GM12878 (cell line): ENCODE data around the gene B3GALT4. TPM values are rescaled to one million over a fixed set of nuclear protein-coding genes. Genes with fewer than 3 reads are reported as not detected.

Experiments
- ASH2L ChIP-seq: fragments of 300-600, 200-600 bp; sonication (generic); IDR thresholded peaks from 2 replicates; pipeline ENCODE4 v1.6.1; 2017; ENCODE audit warnings: low read depth, mild to moderate bottlenecking, borderline replicate concordance
- BCL11A ChIP-seq: IDR thresholded peaks from 2 replicates; pipeline ENCODE4 v1.6.1; 2011; ENCODE audit warnings: low read depth, low read length
- BHLHE40 ChIP-seq, 2 experiments: fragments of 450-650 bp in 1 of 2; IDR thresholded peaks; 2 replicates each; pipeline ENCODE4 v1.6.1; 2011 to 2017; ENCODE audit warnings: low read depth in 2 of 2, borderline replicate concordance in 1 of 2, improper control_type of control experiment in 1 of 2, low read length in 1 of 2, mild to moderate bottlenecking in 1 of 2
- CEBPB ChIP-seq, 2 experiments: fragments of 150-350 bp in 1 of 2; IDR thresholded peaks; 2 replicates each; pipeline ENCODE4 v1.6.1; 2012 to 2014; ENCODE audit warnings: low read depth in 2 of 2, low read length in 2 of 2, borderline replicate concordance in 1 of 2, inconsistent platforms in 1 of 2
- ETV6 ChIP-seq, 2 experiments: fragments of 450-650 bp in 1 of 2; IDR thresholded peaks in 1 of 2; conservative IDR thresholded peaks in 1 of 2; 2 replicates each; pipeline ENCODE4 v1.6.1; 2014; ENCODE audit warnings: antibody characterized with exemption in 1 of 2, borderline replicate concordance in 1 of 2, low read depth in 1 of 2, mild to moderate bottlenecking in 1 of 2, moderate library complexity in 1 of 2
- FOS ChIP-seq: IDR thresholded peaks from 3 replicates; pipeline ENCODE4 v1.6.1; 2011; ENCODE audit warnings: borderline replicate concordance; ENCODE audit not compliant: insufficient read length; ENCODE audit errors: extremely low read depth
- GATAD2B ChIP-seq: fragments of 450-650 bp; conservative IDR thresholded peaks from 2 replicates; pipeline ENCODE4 v1.6.1; 2017; ENCODE audit warnings: low read depth, mild to moderate bottlenecking, moderate library complexity
- MTA3 ChIP-seq: IDR thresholded peaks from 2 replicates; pipeline ENCODE4 v1.6.1; 2012; ENCODE audit warnings: low read length, inconsistent platforms, borderline replicate concordance
- MYB ChIP-seq: fragments of 150-350 bp; IDR thresholded peaks from 2 replicates; pipeline ENCODE4 v1.6.1; 2014; ENCODE audit warnings: mild to moderate bottlenecking, low read depth, low read length, borderline replicate concordance
- NR2C1 ChIP-seq: fragments of 450-650 bp; IDR thresholded peaks from 2 replicates; pipeline ENCODE4 v1.6.1; 2017; ENCODE audit warnings: antibody characterized with exemption, mild to moderate bottlenecking, moderate library complexity
- NR2F1 ChIP-seq: fragments of 450-650 bp; conservative IDR thresholded peaks from 2 replicates; pipeline ENCODE4 v1.6.1; 2017; ENCODE audit warnings: mild to moderate bottlenecking
- PAX8 ChIP-seq: fragments of 450-650 bp; IDR thresholded peaks from 2 replicates; pipeline ENCODE4 v1.6.1; 2017; ENCODE audit warnings: mild to moderate bottlenecking, moderate library complexity
- POLR2AphosphoS5 ChIP-seq: IDR thresholded peaks from 2 replicates; pipeline ENCODE4 v1.6.1; 2011; ENCODE audit warnings: mild to moderate bottlenecking, low read length, inconsistent platforms
- RFX5 ChIP-seq: IDR thresholded peaks from 2 replicates; pipeline ENCODE4 v1.6.1; 2011; ENCODE audit warnings: low read depth, low read length, improper control_type of control experiment
- SMAD1 ChIP-seq: fragments of 450-650 bp; IDR thresholded peaks from 2 replicates; pipeline ENCODE4 v1.6.1; 2018; ENCODE audit warnings: mild to moderate bottlenecking, low read depth; ENCODE audit not compliant: partially characterized antibody
- polyA plus RNA-seq, 11 experiments: library from polyadenylated mRNA; depleted of rRNA in 4 of 11; unstranded in 6 of 11; stranded (reverse) in 5 of 11; fragments of >200 nt; fragmentation: Nextera tagmentation in 4 of 11; fragmentation: Illumina TruSeq in 1 of 11; extraction: Ambion mirVana in 4 of 11; extraction: Trizol in 1 of 11; gene quantifications; 1 replicate in 1 of 11; 2 replicates in 10 of 11; pipeline versions ENCODE4 v1.2.1 to v1.2.3, GENCODE V29; 2011 to 2016; ENCODE audit warnings: inconsistent platforms in 2 of 11, missing spikeins in 2 of 11, low read depth in 1 of 11
- total RNA-seq, 4 experiments: library from RNA; depleted of rRNA in 3 of 4; stranded (reverse); fragments of >200 nt in 3 of 4; fragmentation: Illumina TruSeq in 1 of 4; extraction: Trizol in 1 of 4; gene quantifications; 2 replicates each; pipeline versions ENCODE4 v1.2.1 to v1.2.3, GENCODE V29; 2013 to 2021
- TF ChIP-seq, protein P1 (sequence below): fragments of 450-650 bp; IDR thresholded peaks from 2 replicates; pipeline ENCODE4 v1.6.1; 2017; ENCODE audit warnings: mild to moderate bottlenecking, moderate library complexity
- TF ChIP-seq, protein P2 (sequence below), 3 experiments: IDR thresholded peaks in 2 of 3; conservative IDR thresholded peaks in 1 of 3; 2 replicates each; pipeline ENCODE4 v1.5.1; 2011; ENCODE audit warnings: low read depth in 3 of 3, low read length in 3 of 3, mild to moderate bottlenecking in 3 of 3, control low read depth in 2 of 3, moderate library complexity in 2 of 3, inconsistent platforms in 1 of 3, mixed read lengths in 1 of 3; ENCODE audit not compliant: control insufficient read depth in 2 of 3, insufficient read depth in 1 of 3; ENCODE audit errors: extremely low read depth in 1 of 3
- TF ChIP-seq, protein P3 (sequence below): fragments of 450-650 bp; IDR thresholded peaks from 2 replicates; pipeline ENCODE4 v1.6.1; 2017; ENCODE audit warnings: antibody characterized with exemption, mild to moderate bottlenecking, moderate library complexity

The B3GALT4 gene
- total and polyA plus RNA-seq, 10 of the 15 experiments (the other 5 are each of a cell fraction or from before 2014, with no cell fraction given) = 0.27 to 8.2 (median 2.6) TPM

DNA sequence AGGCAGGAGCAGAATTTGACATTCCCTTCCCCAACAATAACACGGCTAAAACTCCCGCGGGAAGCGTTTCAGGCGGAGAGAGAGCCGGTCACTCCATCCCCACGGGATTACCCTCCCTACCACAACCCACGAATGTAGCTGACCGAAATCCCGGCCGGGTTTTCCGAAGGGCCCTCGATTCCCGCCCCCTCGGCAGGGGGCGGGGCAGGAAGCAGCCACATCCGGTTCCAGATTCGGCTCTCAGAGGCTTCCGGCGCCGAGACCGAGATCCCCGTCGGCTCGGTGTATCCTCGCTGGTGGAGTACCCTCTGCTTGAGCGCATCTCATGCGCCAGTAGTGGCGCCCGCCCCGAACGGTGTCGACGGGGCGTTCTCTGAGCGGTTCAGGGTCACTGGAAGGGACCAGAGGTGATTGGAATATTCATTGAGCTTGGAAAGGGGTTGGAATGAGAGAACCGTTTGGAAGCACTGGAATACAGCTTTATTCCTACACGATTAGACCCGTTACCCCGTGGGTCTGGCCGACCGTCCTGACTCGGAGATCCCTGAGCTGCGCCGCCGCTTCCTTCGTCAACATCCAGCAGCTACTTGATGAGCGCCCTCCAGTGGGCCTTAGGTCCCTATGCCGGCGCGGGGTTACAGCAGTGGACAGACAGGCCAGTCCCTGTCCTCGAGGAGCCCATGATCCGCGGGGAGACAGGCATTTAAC is 22.5 kb downstream of the B3GALT4 start (continued):
- TF ChIP-seq FOS = no peak
- no peak for TF ChIP-seq NR2C1
- TF ChIP-seq, protein P1, sequence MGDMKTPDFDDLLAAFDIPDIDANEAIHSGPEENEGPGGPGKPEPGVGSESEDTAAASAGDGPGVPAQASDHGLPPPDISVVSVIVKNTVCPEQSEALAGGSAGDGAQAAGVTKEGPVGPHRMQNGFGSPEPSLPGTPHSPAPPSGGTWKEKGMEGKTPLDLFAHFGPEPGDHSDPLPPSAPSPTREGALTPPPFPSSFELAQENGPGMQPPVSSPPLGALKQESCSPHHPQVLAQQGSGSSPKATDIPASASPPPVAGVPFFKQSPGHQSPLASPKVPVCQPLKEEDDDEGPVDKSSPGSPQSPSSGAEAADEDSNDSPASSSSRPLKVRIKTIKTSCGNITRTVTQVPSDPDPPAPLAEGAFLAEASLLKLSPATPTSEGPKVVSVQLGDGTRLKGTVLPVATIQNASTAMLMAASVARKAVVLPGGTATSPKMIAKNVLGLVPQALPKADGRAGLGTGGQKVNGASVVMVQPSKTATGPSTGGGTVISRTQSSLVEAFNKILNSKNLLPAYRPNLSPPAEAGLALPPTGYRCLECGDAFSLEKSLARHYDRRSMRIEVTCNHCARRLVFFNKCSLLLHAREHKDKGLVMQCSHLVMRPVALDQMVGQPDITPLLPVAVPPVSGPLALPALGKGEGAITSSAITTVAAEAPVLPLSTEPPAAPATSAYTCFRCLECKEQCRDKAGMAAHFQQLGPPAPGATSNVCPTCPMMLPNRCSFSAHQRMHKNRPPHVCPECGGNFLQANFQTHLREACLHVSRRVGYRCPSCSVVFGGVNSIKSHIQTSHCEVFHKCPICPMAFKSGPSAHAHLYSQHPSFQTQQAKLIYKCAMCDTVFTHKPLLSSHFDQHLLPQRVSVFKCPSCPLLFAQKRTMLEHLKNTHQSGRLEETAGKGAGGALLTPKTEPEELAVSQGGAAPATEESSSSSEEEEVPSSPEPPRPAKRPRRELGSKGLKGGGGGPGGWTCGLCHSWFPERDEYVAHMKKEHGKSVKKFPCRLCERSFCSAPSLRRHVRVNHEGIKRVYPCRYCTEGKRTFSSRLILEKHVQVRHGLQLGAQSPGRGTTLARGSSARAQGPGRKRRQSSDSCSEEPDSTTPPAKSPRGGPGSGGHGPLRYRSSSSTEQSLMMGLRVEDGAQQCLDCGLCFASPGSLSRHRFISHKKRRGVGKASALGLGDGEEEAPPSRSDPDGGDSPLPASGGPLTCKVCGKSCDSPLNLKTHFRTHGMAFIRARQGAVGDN = peak; percentile 30
- peak in 1 of 2 experiments; percentile 72; a peak in 1 of 4 replicates for TF ChIP-seq ETV6 (conservative IDR thresholded peaks at IDR 0.05 in 1 of 2, IDR thresholded peaks at IDR 0.05 in 1 of 2; ENCODE audit: borderline replicate concordance in 1 of 2, low read depth in 1 of 2)
- TF ChIP-seq POLR2AphosphoS5 = peak; percentile 91
- no peak for TF ChIP-seq SMAD1
- TF ChIP-seq, protein P2, sequence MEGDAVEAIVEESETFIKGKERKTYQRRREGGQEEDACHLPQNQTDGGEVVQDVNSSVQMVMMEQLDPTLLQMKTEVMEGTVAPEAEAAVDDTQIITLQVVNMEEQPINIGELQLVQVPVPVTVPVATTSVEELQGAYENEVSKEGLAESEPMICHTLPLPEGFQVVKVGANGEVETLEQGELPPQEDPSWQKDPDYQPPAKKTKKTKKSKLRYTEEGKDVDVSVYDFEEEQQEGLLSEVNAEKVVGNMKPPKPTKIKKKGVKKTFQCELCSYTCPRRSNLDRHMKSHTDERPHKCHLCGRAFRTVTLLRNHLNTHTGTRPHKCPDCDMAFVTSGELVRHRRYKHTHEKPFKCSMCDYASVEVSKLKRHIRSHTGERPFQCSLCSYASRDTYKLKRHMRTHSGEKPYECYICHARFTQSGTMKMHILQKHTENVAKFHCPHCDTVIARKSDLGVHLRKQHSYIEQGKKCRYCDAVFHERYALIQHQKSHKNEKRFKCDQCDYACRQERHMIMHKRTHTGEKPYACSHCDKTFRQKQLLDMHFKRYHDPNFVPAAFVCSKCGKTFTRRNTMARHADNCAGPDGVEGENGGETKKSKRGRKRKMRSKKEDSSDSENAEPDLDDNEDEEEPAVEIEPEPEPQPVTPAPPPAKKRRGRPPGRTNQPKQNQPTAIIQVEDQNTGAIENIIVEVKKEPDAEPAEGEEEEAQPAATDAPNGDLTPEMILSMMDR (IDR thresholded peaks at IDR 0.05 in 2 of 3, conservative IDR thresholded peaks at IDR 0.05 in 1 of 3; ENCODE audit: control insufficient read depth in 2 of 3, extremely low read depth in 1 of 3, insufficient read depth in 1 of 3, low read depth in 3 of 3, low read length in 3 of 3) = peak; percentile 58 to 72 (median 69)
- no peak for TF ChIP-seq MYB
- 0 out of 4 replicates have a peak, but pooled peaks have one; percentile 4 to 46 for TF ChIP-seq BHLHE40 (IDR thresholded peaks at IDR 0.05; ENCODE audit: borderline replicate concordance in 1 of 2, low read depth in 2 of 2, low read length in 1 of 2)
- TF ChIP-seq GATAD2B = peak; percentile 74; the same call in 1 of the 2 replicates
- peak; percentile 85; the same call in 1 of the 2 replicates for TF ChIP-seq MTA3
- no peak for TF ChIP-seq ASH2L
- no peak for TF ChIP-seq CEBPB (IDR thresholded peaks at IDR 0.05; ENCODE audit: borderline replicate concordance in 1 of 2, low read depth in 2 of 2, low read length in 2 of 2)
- no peak for TF ChIP-seq RFX5
- TF ChIP-seq NR2F1 = peak; percentile 22; the same call in 1 of the 2 replicates
- no peak for TF ChIP-seq BCL11A
- TF ChIP-seq, protein P3, sequence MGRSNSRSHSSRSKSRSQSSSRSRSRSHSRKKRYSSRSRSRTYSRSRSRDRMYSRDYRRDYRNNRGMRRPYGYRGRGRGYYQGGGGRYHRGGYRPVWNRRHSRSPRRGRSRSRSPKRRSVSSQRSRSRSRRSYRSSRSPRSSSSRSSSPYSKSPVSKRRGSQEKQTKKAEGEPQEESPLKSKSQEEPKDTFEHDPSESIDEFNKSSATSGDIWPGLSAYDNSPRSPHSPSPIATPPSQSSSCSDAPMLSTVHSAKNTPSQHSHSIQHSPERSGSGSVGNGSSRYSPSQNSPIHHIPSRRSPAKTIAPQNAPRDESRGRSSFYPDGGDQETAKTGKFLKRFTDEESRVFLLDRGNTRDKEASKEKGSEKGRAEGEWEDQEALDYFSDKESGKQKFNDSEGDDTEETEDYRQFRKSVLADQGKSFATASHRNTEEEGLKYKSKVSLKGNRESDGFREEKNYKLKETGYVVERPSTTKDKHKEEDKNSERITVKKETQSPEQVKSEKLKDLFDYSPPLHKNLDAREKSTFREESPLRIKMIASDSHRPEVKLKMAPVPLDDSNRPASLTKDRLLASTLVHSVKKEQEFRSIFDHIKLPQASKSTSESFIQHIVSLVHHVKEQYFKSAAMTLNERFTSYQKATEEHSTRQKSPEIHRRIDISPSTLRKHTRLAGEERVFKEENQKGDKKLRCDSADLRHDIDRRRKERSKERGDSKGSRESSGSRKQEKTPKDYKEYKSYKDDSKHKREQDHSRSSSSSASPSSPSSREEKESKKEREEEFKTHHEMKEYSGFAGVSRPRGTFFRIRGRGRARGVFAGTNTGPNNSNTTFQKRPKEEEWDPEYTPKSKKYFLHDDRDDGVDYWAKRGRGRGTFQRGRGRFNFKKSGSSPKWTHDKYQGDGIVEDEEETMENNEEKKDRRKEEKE = no peak
- no peak for TF ChIP-seq PAX8
